ENCODE results near the gene PITPNB.

DNA sequence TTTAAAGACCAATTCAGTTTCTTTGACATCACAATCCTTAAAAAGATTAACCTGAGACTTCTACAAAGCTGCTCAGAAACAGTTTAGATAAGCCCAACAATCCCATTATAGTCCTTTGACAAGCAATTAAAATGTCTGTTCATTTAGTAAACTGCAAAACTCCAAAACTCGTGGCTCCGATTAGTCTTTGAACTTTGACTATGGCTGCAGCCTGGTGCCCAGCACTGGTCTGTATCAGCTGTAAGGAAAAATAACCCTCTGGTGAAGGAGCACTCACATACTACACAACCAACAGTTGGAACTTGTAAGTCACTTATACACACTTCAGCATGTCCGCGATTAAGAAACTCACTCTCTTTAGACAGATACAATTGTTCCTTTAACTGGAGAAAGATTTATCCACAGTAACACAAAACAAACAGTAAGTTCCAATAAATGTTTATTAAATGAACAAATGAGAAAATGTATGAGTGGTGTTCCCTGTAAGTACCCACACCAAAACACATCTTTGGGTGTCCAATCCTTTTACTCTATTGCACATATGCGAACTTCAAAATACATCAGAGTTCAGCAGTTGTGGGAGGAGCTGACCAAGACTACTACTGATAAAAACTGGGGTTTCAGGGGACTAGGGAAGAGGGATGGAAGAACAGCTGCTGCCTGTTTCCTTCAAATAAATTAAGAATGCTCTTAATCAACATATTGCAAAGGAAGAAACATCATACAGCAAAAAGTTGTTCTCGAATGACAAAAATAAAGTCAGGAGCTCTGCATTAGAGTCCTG, 36.4 kb downstream of the PITPNB start:
- no peak for TF ChIP-seq EZH2 (IDR thresholded peaks at IDR 0.05)
- no peak for TF ChIP-seq FOXP2 (optimal IDR thresholded peaks at IDR 0.05; ENCODE audit: control extremely low read depth, extremely low read length, insufficient read depth)

Measured in SK-N-MC (cell line).